H9 (cell line): ENCODE data around the gene SLC35G6. TPM values are rescaled to one million over a fixed set of nuclear protein-coding genes. Genes with fewer than 3 reads are reported as not detected.

Source experiments
- DNase-seq: peaks from one replicate; pipeline ENCODE4 v3.0.0-alpha.2; 2017
- H2AFZ ChIP-seq: one replicate; pipeline ENCODE4 v1.6.1; 2013; ENCODE audit warnings: mild to moderate bottlenecking, low read length, control low read depth, moderate library complexity
- H2AK5ac ChIP-seq: 2 replicates; pipeline ENCODE4 v1.6.1; 2013; ENCODE audit warnings: low read length, control low read depth, mixed read lengths; ENCODE audit not compliant: insufficient read length
- H2BK120ac ChIP-seq: one replicate; pipeline ENCODE4 v1.6.1; 2013; ENCODE audit warnings: low read depth, mild to moderate bottlenecking, low read length, control low read depth, inconsistent platforms; ENCODE audit not compliant: poor library complexity, severe bottlenecking
- H2BK12ac ChIP-seq: 2 replicates; pipeline ENCODE4 v1.6.1; 2013; ENCODE audit warnings: low read length, control low read depth, mixed read lengths, low read depth; ENCODE audit not compliant: insufficient read length
- H2BK15ac ChIP-seq: 2 replicates; pipeline ENCODE4 v1.6.1; 2013; ENCODE audit warnings: low read depth, low read length, control low read depth
- H2BK20ac ChIP-seq: one replicate; pipeline ENCODE4 v1.6.1; 2013; ENCODE audit warnings: low read depth, mild to moderate bottlenecking, low read length, control low read depth, inconsistent platforms; ENCODE audit not compliant: poor library complexity, severe bottlenecking
- H2BK5ac ChIP-seq: 2 replicates; pipeline ENCODE4 v1.6.1; 2013; ENCODE audit warnings: low read length, control low read depth, mixed read lengths; ENCODE audit not compliant: insufficient read length
- H3K14ac ChIP-seq: 2 replicates; pipeline ENCODE4 v1.6.1; 2013; ENCODE audit warnings: low read length, control low read depth; ENCODE audit not compliant: insufficient read depth
- H3K18ac ChIP-seq: 2 replicates; pipeline ENCODE4 v1.6.1; 2013; ENCODE audit warnings: low read depth, mild to moderate bottlenecking, mixed read lengths, low read length, control low read depth; ENCODE audit not compliant: insufficient read length
- H3K23ac ChIP-seq: 2 replicates; pipeline ENCODE4 v1.6.1; 2013; ENCODE audit warnings: low read length, control low read depth, mixed read lengths, low read depth; ENCODE audit not compliant: insufficient read length
- H3K23me2 ChIP-seq: 2 replicates; pipeline ENCODE4 v1.6.1; 2013; ENCODE audit warnings: low read depth, mild to moderate bottlenecking, mixed read lengths, low read length, control low read depth; ENCODE audit not compliant: insufficient read length, poor library complexity, severe bottlenecking
- H3K27ac ChIP-seq: 2 replicates; pipeline ENCODE4 v1.5.1; 2013; ENCODE audit warnings: low read length, control low read depth, mixed read lengths, low read depth; ENCODE audit not compliant: insufficient read length
- H3K27me3 ChIP-seq: 2 replicates; pipeline ENCODE4 v1.6.1; 2013; ENCODE audit warnings: low read length, control low read depth, inconsistent platforms; ENCODE audit not compliant: insufficient read depth
- H3K4ac ChIP-seq: 2 replicates; pipeline ENCODE4 v1.6.1; 2013; ENCODE audit warnings: low read depth, mild to moderate bottlenecking, control low read depth, inconsistent platforms, low read length, moderate library complexity
- H3K4me1 ChIP-seq: 2 replicates; pipeline ENCODE4 v1.6.1; 2013; ENCODE audit warnings: low read length, control low read depth, inconsistent platforms; ENCODE audit not compliant: insufficient read depth
- H3K4me2 ChIP-seq: 2 replicates; pipeline ENCODE4 v1.6.1; 2013; ENCODE audit warnings: low read length, control low read depth, mixed read lengths; ENCODE audit not compliant: insufficient read length, insufficient read depth
- H3K56ac ChIP-seq: 2 replicates; pipeline ENCODE4 v1.6.1; 2013; ENCODE audit warnings: low read depth, mild to moderate bottlenecking, mixed read lengths, low read length, control low read depth; ENCODE audit not compliant: insufficient read length
- H3K79me1 ChIP-seq: 2 replicates; pipeline ENCODE4 v1.6.1; 2013; ENCODE audit warnings: low read depth, mild to moderate bottlenecking, moderate library complexity, low read length, control low read depth, inconsistent platforms; ENCODE audit not compliant: insufficient read depth, poor library complexity, severe bottlenecking
- H3K79me2 ChIP-seq: 2 replicates; pipeline ENCODE4 v1.6.1; 2013; ENCODE audit warnings: low read length, control low read depth, inconsistent platforms; ENCODE audit not compliant: insufficient read depth
- H3K9ac ChIP-seq: 2 replicates; pipeline ENCODE4 v1.6.1; 2013; ENCODE audit warnings: low read length, control low read depth, mixed read lengths; ENCODE audit not compliant: insufficient read length; ENCODE audit errors: extremely low read depth
- H3K9me3 ChIP-seq: one replicate; pipeline ENCODE4 v1.6.1; 2013; ENCODE audit warnings: low read depth, low read length, inconsistent platforms; ENCODE audit not compliant: control insufficient read depth
- H3T11ph ChIP-seq: one replicate; pipeline ENCODE4 v1.6.1; 2013; ENCODE audit warnings: mild to moderate bottlenecking, low read length, control low read depth, inconsistent platforms
- H4K20me1 ChIP-seq: one replicate; pipeline ENCODE4 v1.6.1; 2013; ENCODE audit not compliant: control insufficient read depth, insufficient read length, insufficient read depth
- H4K5ac ChIP-seq: 2 replicates; pipeline ENCODE4 v1.6.1; 2013; ENCODE audit warnings: low read depth, mild to moderate bottlenecking, mixed read lengths, low read length, control low read depth; ENCODE audit not compliant: insufficient read length
- H4K8ac ChIP-seq: replicated peaks from 2 replicates; pipeline ENCODE4 v1.6.1; 2013; ENCODE audit warnings: low read length, control low read depth, mixed read lengths, low read depth; ENCODE audit not compliant: insufficient read length
- H4K91ac ChIP-seq: 2 replicates; pipeline ENCODE4 v1.6.1; 2013; ENCODE audit warnings: low read depth, mild to moderate bottlenecking, moderate library complexity, mixed read lengths, low read length, control low read depth; ENCODE audit not compliant: insufficient read length
- H3K27ac Mint-ChIP-seq, 3 experiments: 2 replicates in 2 of 3; 3 replicates in 1 of 3; pipeline ENCODE4 v1.8.0; 2020 to 2021; ENCODE audit warnings: mixed read lengths in 3 of 3, mild to moderate bottlenecking in 1 of 3, moderate library complexity in 1 of 3
- H3K27me3 Mint-ChIP-seq: 2 replicates; pipeline ENCODE4 v1.8.0; 2021; ENCODE audit warnings: low read depth, mild to moderate bottlenecking, moderate library complexity, mixed read lengths
- H3K36me3 Mint-ChIP-seq, 3 experiments: 2 replicates in 2 of 3; 3 replicates in 1 of 3; pipeline ENCODE4 v1.8.0; 2020 to 2021; ENCODE audit warnings: low read depth in 3 of 3, mixed read lengths in 3 of 3; ENCODE audit not compliant: insufficient read depth in 1 of 3
- H3K4me1 Mint-ChIP-seq, 2 experiments: 2 replicates each; pipeline ENCODE4 v1.8.0; 2020; ENCODE audit warnings: mixed read lengths in 2 of 2
- H3K4me3 Mint-ChIP-seq, 2 experiments: 2 replicates in 1 of 2; 3 replicates in 1 of 2; pipeline ENCODE4 v1.8.0; 2020 to 2021; ENCODE audit warnings: mild to moderate bottlenecking in 2 of 2, mixed read lengths in 2 of 2, moderate library complexity in 1 of 2
- H3K9me3 Mint-ChIP-seq, 2 experiments: 2 replicates in 1 of 2; 3 replicates in 1 of 2; pipeline ENCODE4 v1.8.0; 2020; ENCODE audit warnings: mild to moderate bottlenecking in 2 of 2, mixed read lengths in 2 of 2, moderate library complexity in 1 of 2
- WGBS: extraction: QIAGEN DNeasy Blood & Tissue Kit; methylation state at CpG from one replicate; pipeline ENCODE4 v1.1.7; 2013; ENCODE audit warnings: missing lambda C conversion rate, low lambda C conversion rate, mixed read lengths; ENCODE audit not compliant: insufficient read length; ENCODE audit errors: extremely low coverage; 5-methylcytosine and 5-hydroxymethylcytosine counted together
- total RNA-seq: library from RNA; stranded (reverse); gene quantifications from 2 replicates; pipeline ENCODE4 v1.2.1, GENCODE V29; 2021
- TF ChIP-seq, protein P1 (sequence below): fragments of 200-600 bp; sonication (generic); conservative IDR thresholded peaks from 3 replicates; pipeline ENCODE4 v1.8.0; 2021; ENCODE audit warnings: antibody characterized with exemption, mild to moderate bottlenecking

SLC35G6 gene
- total RNA-seq, 1 experiment from 2014 or later = not detected

DNA sequence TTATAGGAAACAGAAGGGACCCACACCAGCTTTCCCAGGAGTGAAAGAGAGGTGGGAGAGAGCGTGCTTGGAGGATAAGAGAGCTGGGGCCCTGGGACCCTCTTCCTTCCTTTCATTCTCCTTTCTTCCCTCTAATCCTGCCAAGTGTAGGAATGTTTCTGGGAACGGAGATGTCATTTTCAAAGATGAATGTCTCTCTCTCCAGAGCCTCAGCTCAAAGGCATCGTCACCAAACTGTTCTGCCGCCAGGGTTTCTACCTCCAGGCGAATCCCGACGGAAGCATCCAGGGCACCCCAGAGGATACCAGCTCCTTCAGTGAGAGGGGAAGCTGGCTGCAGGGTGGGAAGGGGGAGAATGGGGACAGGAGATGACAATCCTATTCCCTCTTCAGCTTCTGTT lies 40.0 kb upstream of the SLC35G6 start:
- no peaks in the 10 kb centered on the region for H3K79me2 ChIP-seq
- H2BK120ac ChIP-seq = no peak overlapping the region
- H2AFZ ChIP-seq = no peak overlapping the region
- Mint-ChIP-seq H3K4me1 (peaks cover 41 to 51% of the 10 kb centered on the region in 2 experiments), H3K36me3 (peaks cover 0 to 13% (median 2%) of the 10 kb centered on the region in 3 experiments; a peak in 3 of 7 replicates), H3K4me3 (peak overlapping the region; percentile 93 to 98), H3K9me3 (no peaks in the 10 kb centered on the region; a peak in 1 of 5 replicates), H3K27me3 (peaks cover 32% of the 10 kb centered on the region), H3K27ac (peak overlapping the region in 1 of 3 experiments; percentile 67; a peak in 2 of 7 replicates)
- H3K9ac ChIP-seq = no peak overlapping the region
- no peak overlapping the region for H2BK15ac ChIP-seq
- H3K18ac ChIP-seq = no peak overlapping the region
- H3K27me3 ChIP-seq = peaks cover 7% of the 10 kb centered on the region
- WGBS = no CpG with 5 or more reads among the region's 7 CpGs
- no peaks in the 10 kb centered on the region for H3K9me3 ChIP-seq
- H4K8ac ChIP-seq = no peak overlapping the region
- no peak overlapping the region for H3K56ac ChIP-seq
- H4K91ac ChIP-seq = no peak overlapping the region
- H2BK12ac ChIP-seq = no peak overlapping the region
- H3K23me2 ChIP-seq = peaks cover 34% of the 10 kb centered on the region
- no peak overlapping the region for H3K23ac ChIP-seq
- DNase-seq = no peak
- H4K20me1 ChIP-seq = no peaks in the 10 kb centered on the region
- no peak overlapping the region for H3K4ac ChIP-seq
- H3K79me1 ChIP-seq = no peaks in the 10 kb centered on the region
- no peak overlapping the region for H3K27ac ChIP-seq
- no peak overlapping the region for H3T11ph ChIP-seq
- TF ChIP-seq, protein P1, sequence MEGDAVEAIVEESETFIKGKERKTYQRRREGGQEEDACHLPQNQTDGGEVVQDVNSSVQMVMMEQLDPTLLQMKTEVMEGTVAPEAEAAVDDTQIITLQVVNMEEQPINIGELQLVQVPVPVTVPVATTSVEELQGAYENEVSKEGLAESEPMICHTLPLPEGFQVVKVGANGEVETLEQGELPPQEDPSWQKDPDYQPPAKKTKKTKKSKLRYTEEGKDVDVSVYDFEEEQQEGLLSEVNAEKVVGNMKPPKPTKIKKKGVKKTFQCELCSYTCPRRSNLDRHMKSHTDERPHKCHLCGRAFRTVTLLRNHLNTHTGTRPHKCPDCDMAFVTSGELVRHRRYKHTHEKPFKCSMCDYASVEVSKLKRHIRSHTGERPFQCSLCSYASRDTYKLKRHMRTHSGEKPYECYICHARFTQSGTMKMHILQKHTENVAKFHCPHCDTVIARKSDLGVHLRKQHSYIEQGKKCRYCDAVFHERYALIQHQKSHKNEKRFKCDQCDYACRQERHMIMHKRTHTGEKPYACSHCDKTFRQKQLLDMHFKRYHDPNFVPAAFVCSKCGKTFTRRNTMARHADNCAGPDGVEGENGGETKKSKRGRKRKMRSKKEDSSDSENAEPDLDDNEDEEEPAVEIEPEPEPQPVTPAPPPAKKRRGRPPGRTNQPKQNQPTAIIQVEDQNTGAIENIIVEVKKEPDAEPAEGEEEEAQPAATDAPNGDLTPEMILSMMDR = no peak
- H2BK20ac ChIP-seq = no peak overlapping the region
- H2AK5ac ChIP-seq = no peak overlapping the region
- H3K4me1 ChIP-seq = no peaks in the 10 kb centered on the region; the same call in 1 of the 2 replicates
- H4K5ac ChIP-seq = no peak overlapping the region
- H2BK5ac ChIP-seq = no peak overlapping the region
- H3K4me2 ChIP-seq = peak overlapping the region; percentile 60
- no peak overlapping the region for H3K14ac ChIP-seq
